HepG2 (cell line): ENCODE measurements around the gene SLC22A31. TPM values are rescaled to one million over a fixed set of nuclear protein-coding genes. Genes with fewer than 3 reads are reported as not detected.

Experiments
- ATAC-seq: fragments of 200-7000 bp; cut with Tn5 transposase; 3 replicates; pipeline ENCODE4 v1.9.1; 2020; ENCODE audit warnings: mild to moderate bottlenecking, moderate library complexity
- BruUV-seq: library from RNA; stranded (reverse); fragments of 400-500 nt; replicated peaks from 2 replicates; lab custom pipeline; 2021; lab: Mats Ljungman, UMichigan
- CTCF ChIA-PET: fragments of 300-600 bp; formaldehyde crosslinking; extraction: SDS; loops from one replicate; lab custom pipeline; 2021; ENCODE audit warnings: low total read pairs, inconsistent platforms, low intra/inter-chr PET ratio; lab: Yijun Ruan, JAX
- POLR2A ChIA-PET: fragments of 350-600 bp; sonication (Branson Sonifier 250); formaldehyde crosslinking; loops from one replicate; lab custom pipeline; 2020; ENCODE audit warnings: antibody characterized with exemption, inconsistent platforms; lab: Yijun Ruan, JAX
- DNase-seq: peaks from one replicate; pipeline ENCODE4 v3.0.0-alpha.2; 2015; ENCODE audit warnings: low spot score
- FAIRE-seq: peaks from 3 replicates; lab custom pipeline; 2011; peaks lifted over from hg19 to GRCh38; lab: Jason Lieb, UNC
- H2AFZ ChIP-seq: one replicate; pipeline ENCODE4 v1.6.1; 2011; ENCODE audit warnings: low read length, inconsistent platforms
- H3K27ac ChIP-seq: fragments of 300-600 bp; 3 replicates; pipeline ENCODE4 v1.8.0; 2011; ENCODE audit warnings: mixed run types, mild to moderate bottlenecking, mixed read lengths, low read length, inconsistent platforms; ENCODE audit not compliant: insufficient read depth; ENCODE audit errors: extremely low read length
- H3K27me3 ChIP-seq, 2 experiments: fragments of 200-600 bp in 1 of 2; 2 replicates in 1 of 2; 3 replicates in 1 of 2; pipeline versions ENCODE4 v1.6.0 to v1.8.0; 2011; ENCODE audit warnings: low read length in 2 of 2, mild to moderate bottlenecking in 2 of 2, moderate library complexity in 2 of 2, inconsistent platforms in 1 of 2; ENCODE audit not compliant: insufficient read depth in 2 of 2, control insufficient read depth in 1 of 2
- H3K36me3 ChIP-seq, 2 experiments: fragments of 200-600 bp in 1 of 2; replicated peaks in 1 of 2; 2 replicates in 1 of 2; 3 replicates in 1 of 2; pipeline versions ENCODE4 v1.5.1 to v1.8.0; 2011; ENCODE audit warnings: low read length in 2 of 2, inconsistent platforms in 1 of 2; ENCODE audit not compliant: insufficient read depth in 2 of 2, control insufficient read depth in 1 of 2
- H3K4me1 ChIP-seq: 2 replicates; pipeline ENCODE4 v1.5.1; 2012; ENCODE audit warnings: low read length, inconsistent platforms; ENCODE audit not compliant: insufficient read depth
- H3K4me2 ChIP-seq: 2 replicates; pipeline ENCODE4 v1.6.0; 2011; ENCODE audit warnings: low read depth, low read length, inconsistent platforms
- H3K4me3 ChIP-seq, 3 experiments: fragments of 200-600 bp in 1 of 3; sonication (generic), shearing (Covaris generic) in 1 of 3; replicated peaks in 1 of 3; 2 replicates each; pipeline ENCODE4 v1.5.1; 2011 to 2016; ENCODE audit warnings: low read length in 3 of 3, inconsistent platforms in 2 of 3, low read depth in 2 of 3, mild to moderate bottlenecking in 2 of 3, control low read depth in 1 of 3, mixed read lengths in 1 of 3; ENCODE audit not compliant: insufficient read depth in 1 of 3
- H3K79me2 ChIP-seq: one replicate; pipeline ENCODE4 v1.6.1; 2011; ENCODE audit warnings: low read length, inconsistent platforms; ENCODE audit not compliant: insufficient read depth
- H3K9ac ChIP-seq: 2 replicates; pipeline ENCODE4 v1.6.0; 2011; ENCODE audit warnings: mild to moderate bottlenecking, low read depth, low read length, inconsistent platforms; ENCODE audit not compliant: insufficient read depth
- H3K9me3 ChIP-seq: 2 replicates; pipeline ENCODE4 v1.5.1; 2012; ENCODE audit warnings: mild to moderate bottlenecking, low read length
- H4K20me1 ChIP-seq: 2 replicates; pipeline ENCODE4 v1.6.0; 2011; ENCODE audit warnings: inconsistent platforms, mild to moderate bottlenecking, low read length, moderate library complexity; ENCODE audit not compliant: insufficient read depth
- ELF1 ChIP-seq: sonication (generic); formaldehyde crosslinking; IDR thresholded peaks from 2 replicates; pipeline ENCODE4 v1.4.0; 2020; ENCODE audit warnings: missing genetic modification reagents
- NR1H2 ChIP-seq: sonication (generic); formaldehyde crosslinking; IDR thresholded peaks from 2 replicates; pipeline ENCODE4 v1.8.1; 2022; ENCODE audit warnings: low read depth, missing genetic modification reagents, borderline replicate concordance
- ZMYM3 ChIP-seq: sonication (generic); formaldehyde crosslinking; IDR thresholded peaks from 2 replicates; pipeline ENCODE4 v1.5.1; 2020; ENCODE audit warnings: mild to moderate bottlenecking, missing genetic modification reagents
- ZNF207 ChIP-seq: fragments of 450-650 bp; IDR thresholded peaks from 2 replicates; pipeline ENCODE4 v1.6.1; 2016; ENCODE audit warnings: antibody characterized with exemption, borderline replicate concordance
- ZNF652 ChIP-seq: IDR thresholded peaks from 2 replicates; pipeline ENCODE4 v1.6.1; 2016; ENCODE audit warnings: low read depth, borderline replicate concordance
- WGBS: methylation state at CpG from one replicate; pipeline ENCODE4 v1.1.6; 2017; ENCODE audit warnings: low lambda C conversion rate; 5-methylcytosine and 5-hydroxymethylcytosine counted together
- in situ Hi-C: cut with HindIII; loops from 2 replicates; pipeline ENCODE4 v1.10.0; 2017; ENCODE audit warnings: low pct_unique_long_range_greater_than_20kb; ENCODE audit not compliant: extremely low pct_ligation_motif_present
- intact Hi-C: fragments of 100-400 bp; cut with micrococcal nuclease; formaldehyde crosslinking; loops from one replicate; pipeline ENCODE4 v1.10.0; 2022; ENCODE audit not compliant: unreplicated experiment
- polyA plus RNA-seq, 8 experiments: library from polyadenylated mRNA; depleted of rRNA in 3 of 8; stranded (reverse) in 7 of 8; unstranded in 1 of 8; fragments of >200 nt; fragmentation: Illumina TruSeq in 4 of 8; extraction: Trizol in 4 of 8; gene quantifications; 2 replicates each; pipeline versions ENCODE4 v1.2.1 to v1.2.3, GENCODE V29; 2011 to 2016; ENCODE audit warnings: low read depth in 4 of 8, missing spikeins in 1 of 8, mixed read lengths in 1 of 8; ENCODE audit not compliant: insufficient read depth in 1 of 8
- total RNA-seq, 5 experiments: library from RNA; depleted of rRNA; stranded (reverse); fragments of >200 nt; fragmentation: Illumina TruSeq; extraction: Trizol; gene quantifications; 2 replicates each; pipeline ENCODE4 v1.2.3, GENCODE V29; 2016; ENCODE audit warnings: low read depth in 1 of 5
- TF ChIP-seq, protein P1 (sequence below): sonication (generic); formaldehyde crosslinking; IDR thresholded peaks from 2 replicates; pipeline ENCODE4 v1.9.0; 2021; ENCODE audit warnings: missing genetic modification reagents, mild to moderate bottlenecking, borderline replicate concordance

The SLC22A31 gene
- total and polyA plus RNA-seq, 2 of the 13 experiments (the other 11 are each of a cell fraction or from before 2014, with no cell fraction given) = 67.3 to 83.3 TPM

DNA sequence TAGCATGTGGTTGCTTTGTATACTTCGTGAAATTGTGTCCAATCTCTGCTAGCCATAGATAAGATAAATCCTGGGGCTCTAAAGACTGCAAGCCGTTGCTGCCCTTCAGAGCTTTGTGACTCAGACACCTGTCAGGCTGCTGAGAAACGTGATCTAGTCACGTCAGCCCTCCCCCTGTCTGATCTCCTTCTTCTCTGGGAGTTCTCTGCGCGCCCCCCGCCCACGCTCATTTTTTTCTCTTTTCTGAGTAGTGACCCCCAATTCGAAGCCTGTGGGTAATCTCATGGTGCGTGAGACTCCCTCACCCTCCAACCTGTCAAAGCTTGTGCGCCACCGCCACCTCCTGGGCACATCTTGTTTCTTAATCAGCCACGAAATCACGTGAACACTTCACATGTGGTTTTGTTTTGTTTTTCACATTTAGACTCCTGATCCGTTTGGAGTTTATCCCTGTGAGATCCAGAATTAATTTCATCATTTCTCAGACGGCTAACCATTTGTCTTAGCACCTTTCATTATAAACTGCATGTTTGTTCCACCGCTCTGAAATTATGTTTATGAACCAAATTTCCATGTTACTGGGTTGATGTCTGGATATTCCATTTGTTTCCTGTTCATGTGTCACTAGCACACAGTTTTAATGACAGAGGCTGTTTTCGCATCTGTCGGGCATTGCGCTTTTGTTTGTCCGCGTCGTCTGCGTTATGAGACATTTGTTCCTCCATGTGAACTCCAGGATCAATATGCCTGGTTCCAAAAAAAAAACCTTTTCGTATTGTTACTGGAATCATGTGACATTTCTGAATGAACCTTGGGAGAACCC, 16.2 kb upstream of the SLC22A31 start (continued):
- TF ChIP-seq NR1H2 = no peak
- TF ChIP-seq ZMYM3 (CRISPR knock-in tag) = no peak

- no peaks in the 10 kb centered on the region for H3K36me3 ChIP-seq
- ChIA-PET CTCF (no interaction called here), POLR2A (no interaction called here)
- no peaks in the 10 kb centered on the region for H3K27me3 ChIP-seq
- TF ChIP-seq ZNF652 (no peak), ZNF207 (no peak), ELF1 (CRISPR knock-in tag) (no peak)
- TF ChIP-seq, protein P1, sequence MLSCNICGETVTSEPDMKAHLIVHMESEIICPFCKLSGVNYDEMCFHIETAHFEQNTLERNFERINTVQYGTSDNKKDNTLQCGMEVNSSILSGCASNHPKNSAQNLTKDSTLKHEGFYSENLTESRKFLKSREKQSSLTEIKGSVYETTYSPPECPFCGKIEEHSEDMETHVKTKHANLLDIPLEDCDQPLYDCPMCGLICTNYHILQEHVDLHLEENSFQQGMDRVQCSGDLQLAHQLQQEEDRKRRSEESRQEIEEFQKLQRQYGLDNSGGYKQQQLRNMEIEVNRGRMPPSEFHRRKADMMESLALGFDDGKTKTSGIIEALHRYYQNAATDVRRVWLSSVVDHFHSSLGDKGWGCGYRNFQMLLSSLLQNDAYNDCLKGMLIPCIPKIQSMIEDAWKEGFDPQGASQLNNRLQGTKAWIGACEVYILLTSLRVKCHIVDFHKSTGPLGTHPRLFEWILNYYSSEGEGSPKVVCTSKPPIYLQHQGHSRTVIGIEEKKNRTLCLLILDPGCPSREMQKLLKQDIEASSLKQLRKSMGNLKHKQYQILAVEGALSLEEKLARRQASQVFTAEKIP (CRISPR knock-in tag) = no peak
- in situ Hi-C loops = no loop called here
- no peak overlapping the region for H3K4me3 ChIP-seq
- FAIRE-seq (no peak), ATAC-seq (no peak; the same call in 2 of the 3 replicates), DNase-seq (no peak)
- no peak overlapping the region for H2AFZ ChIP-seq
- H3K9ac ChIP-seq = no peak overlapping the region
- no TSS peak for BruUV-seq
- H3K79me2 ChIP-seq = no peaks in the 10 kb centered on the region
- H3K27ac ChIP-seq = no peak overlapping the region
- no peaks in the 10 kb centered on the region for H4K20me1 ChIP-seq
- 78% methylated on average over 14 of the region's 15 CpGs for WGBS
- H3K9me3 ChIP-seq = no peaks in the 10 kb centered on the region
- no peak overlapping the region for H3K4me2 ChIP-seq
- no peaks in the 10 kb centered on the region for H3K4me1 ChIP-seq
- intact Hi-C loops = no loop called here
Measured at GRCh38 chr16:89210904-89211515, 10.7 kb upstream of the SLC22A31 start.
